ENCODE data around the gene ITGAX.
"Not testable (repeated sequence)": the region's sequence is repeated elsewhere in the genome, so short reads cannot be mapped to it uniquely, and the experiment has no call there.

The ITGAX gene

DNA sequence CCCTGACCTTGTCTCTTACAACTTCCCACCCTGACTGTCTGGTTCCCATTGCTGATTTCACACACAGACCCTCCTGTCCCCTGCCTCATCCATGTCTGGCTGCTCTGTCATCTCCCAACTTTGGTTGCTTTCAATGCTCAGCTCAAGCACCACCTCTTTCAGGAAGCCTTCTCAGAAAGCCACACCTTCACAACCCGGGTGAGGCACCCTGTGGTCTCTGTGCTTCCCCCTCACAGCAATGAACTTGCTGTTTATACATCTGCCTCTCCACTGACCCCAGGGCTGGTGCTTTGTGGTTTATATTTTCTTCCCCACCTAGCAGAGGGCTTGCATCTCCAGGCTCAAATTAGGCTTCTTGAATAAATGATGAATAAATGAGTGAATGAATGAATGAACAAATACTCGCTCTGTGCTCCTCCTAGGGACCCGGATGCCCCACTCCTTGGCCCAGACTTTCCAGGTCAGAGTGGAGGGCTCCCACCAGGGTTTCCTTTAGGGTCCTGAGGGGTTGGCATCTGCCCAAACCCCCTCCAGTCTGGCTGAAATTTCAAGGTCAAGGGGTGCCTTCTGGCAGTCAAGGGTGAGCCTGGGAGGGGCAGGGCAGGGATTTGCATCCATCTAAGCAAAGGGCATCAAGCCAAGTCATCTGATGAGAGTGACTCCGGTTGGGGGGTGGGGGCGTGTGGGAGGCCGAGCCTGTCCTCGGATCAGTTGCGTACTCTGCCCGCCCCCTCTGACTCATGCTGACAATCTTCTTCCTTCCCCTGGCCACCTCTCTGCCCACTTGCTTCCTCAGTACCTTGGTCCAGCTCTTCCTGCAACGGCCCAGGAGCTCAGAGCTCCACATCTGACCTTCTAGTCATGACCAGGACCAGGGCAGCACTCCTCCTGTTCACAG lies at the start of gene ITGAX:
Gene ITGAX, plus strand, starts transcription at position 783 of the 898 bp plus-strand sequence. Its CDS starts 79 bp downstream, at position 862.
- no peak within 1 kb of the TSS for H3K27ac ChIP-seq (ENCODE audit: low read length)
- no peaks in the 10 kb centered on the region for H3K27me3 ChIP-seq (ENCODE audit: control insufficient read depth, insufficient read depth, low read length)
- no peaks in the 10 kb centered on the region for H3K9me3 ChIP-seq (ENCODE audit: control insufficient read depth, low read depth, low read length)
- H3K4me1 ChIP-seq (ENCODE audit: control insufficient read depth, low read depth, low read length), result no peaks in the 10 kb centered on the region
- no peak within 1 kb of the TSS for H3K4me3 ChIP-seq (ENCODE audit: low read length)
- no peaks in the 10 kb centered on the region for H3K36me3 ChIP-seq (ENCODE audit: control insufficient read depth, low read depth, low read length)
- no peak within 1 kb of the TSS for H3K9ac ChIP-seq (ENCODE audit: low read length)

DNA sequence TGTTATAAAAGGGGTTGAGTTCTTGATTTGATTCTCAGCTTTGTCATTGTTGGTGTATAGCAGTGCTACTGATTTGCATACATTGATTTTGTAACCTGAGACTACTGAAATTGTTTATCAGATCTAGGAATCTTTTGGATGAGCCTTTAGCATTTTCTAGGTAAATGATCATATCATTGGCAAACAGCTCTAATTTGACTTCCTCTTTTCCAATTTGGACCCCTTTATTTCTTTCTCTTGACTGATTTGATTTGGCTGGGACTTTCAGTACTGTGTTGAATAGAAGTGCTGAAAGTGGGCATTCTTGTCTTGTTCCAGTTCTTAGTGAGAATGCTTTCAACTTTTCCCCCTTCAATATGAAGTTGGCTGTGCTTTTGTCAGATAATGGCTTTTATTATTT lies 49.8 kb upstream of the ITGAX start:
- Histone ChIP-seq H3K9ac (ENCODE audit: low read length) (no peak overlapping the region), H3K4me1 (ENCODE audit: control insufficient read depth, low read depth, low read length) (no peaks in the 10 kb centered on the region), H3K9me3 (ENCODE audit: control insufficient read depth, low read depth, low read length) (no peaks in the 10 kb centered on the region), H3K36me3 (ENCODE audit: control insufficient read depth, low read depth, low read length) (no peaks in the 10 kb centered on the region), H3K27me3 (ENCODE audit: control insufficient read depth, insufficient read depth, low read length) (no peaks in the 10 kb centered on the region), H3K27ac (ENCODE audit: low read length) (no peak overlapping the region), H3K4me3 (ENCODE audit: low read length) (no peak overlapping the region)

DNA sequence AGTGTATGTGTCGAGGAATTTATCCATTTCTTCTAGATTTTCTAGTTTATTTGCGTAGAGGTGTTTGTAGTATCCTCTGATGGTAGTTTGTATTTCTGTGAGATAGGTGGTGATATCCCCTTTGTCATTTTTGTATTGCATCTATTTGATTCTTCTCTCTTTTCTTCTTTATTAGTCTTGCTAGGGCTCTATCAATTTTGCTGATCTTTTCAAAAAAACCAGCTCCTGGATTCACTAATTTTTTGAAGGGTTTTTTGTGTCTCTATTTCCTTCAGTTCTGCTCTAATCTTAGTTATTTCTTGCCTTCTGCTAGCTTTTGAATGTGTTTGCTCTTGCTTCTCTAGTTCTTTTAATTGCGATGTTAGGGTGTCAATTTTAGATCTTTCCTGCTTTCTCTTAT lies 46.6 kb upstream of the ITGAX start:
- not testable (repeated sequence) for H3K4me1 ChIP-seq (ENCODE audit: control insufficient read depth, low read depth, low read length)

DNA sequence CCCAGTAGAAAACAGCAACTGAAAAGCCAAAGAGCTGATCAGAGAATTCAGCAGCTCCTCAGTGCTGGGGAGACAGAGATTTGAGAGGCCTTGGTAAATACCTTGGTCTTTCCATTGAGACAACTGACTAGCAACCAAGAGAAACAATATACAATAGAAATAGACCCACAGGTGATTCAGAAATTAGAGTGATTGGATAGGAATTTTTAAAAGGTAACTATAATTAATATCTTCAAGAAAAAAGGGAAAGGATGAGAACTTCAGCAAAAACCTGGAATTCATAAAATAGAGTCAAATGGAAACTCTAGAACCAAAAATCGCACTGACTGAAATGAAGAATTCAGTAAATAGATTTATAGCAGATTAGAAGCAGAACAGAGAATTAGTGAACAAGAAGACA lies 32.5 kb upstream of the ITGAX start:
- Histone ChIP-seq H3K4me1 (ENCODE audit: control insufficient read depth, low read depth, low read length) (no peaks in the 10 kb centered on the region), H3K36me3 (ENCODE audit: control insufficient read depth, low read depth, low read length) (no peaks in the 10 kb centered on the region), H3K9ac (ENCODE audit: low read length) (no peak overlapping the region), H3K4me3 (ENCODE audit: low read length) (no peak overlapping the region), H3K27ac (ENCODE audit: low read length) (no peak overlapping the region), H3K27me3 (ENCODE audit: control insufficient read depth, insufficient read depth, low read length) (no peaks in the 10 kb centered on the region), H3K9me3 (ENCODE audit: control insufficient read depth, low read depth, low read length) (peaks cover 6% of the 10 kb centered on the region)

More for the DNA sequence above, 46.6 kb upstream of the ITGAX start:
- not testable (repeated sequence) for H3K27ac ChIP-seq (ENCODE audit: low read length); H3K36me3 ChIP-seq (ENCODE audit: control insufficient read depth, low read depth, low read length); H3K9me3 ChIP-seq (ENCODE audit: control insufficient read depth, low read depth, low read length); H3K27me3 ChIP-seq (ENCODE audit: control insufficient read depth, insufficient read depth, low read length); H3K4me3 ChIP-seq (ENCODE audit: low read length); H3K9ac ChIP-seq (ENCODE audit: low read length)

DNA sequence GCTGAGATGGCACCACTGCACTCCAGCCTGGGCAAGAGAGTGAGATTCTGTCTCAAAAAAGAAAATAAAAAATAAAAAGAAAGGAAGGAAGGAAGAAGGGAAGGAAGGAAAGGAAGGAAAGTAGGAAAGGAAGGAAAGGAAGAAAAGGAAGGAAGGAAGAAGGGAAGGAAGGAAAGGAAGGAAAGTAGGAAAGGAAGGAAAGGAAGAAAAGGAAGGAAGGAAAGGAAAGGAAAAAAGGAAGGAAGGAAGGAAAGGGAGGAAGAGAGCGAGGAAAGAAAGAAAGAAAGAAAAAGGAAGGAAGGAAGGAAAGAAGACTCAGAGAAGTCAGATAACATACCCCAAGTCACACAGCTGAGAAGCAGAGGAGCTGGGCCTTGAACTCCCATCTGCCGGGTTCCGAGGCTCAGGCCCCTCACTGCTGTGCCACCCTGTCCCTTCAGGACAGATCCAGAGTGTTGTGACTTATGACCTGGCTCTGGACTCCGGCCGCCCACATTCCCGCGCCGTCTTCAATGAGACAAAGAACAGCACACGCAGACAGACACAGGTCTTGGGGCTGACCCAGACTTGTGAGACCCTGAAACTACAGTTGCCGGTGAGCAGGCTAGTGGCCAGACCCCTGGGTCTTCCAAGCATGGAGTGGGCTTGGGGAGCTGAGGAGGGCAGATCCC lies 30.9 kb upstream of the ITGAX start:
- Histone ChIP-seq H3K9me3 (ENCODE audit: control insufficient read depth, low read depth, low read length) (peaks cover 6% of the 10 kb centered on the region), H3K9ac (ENCODE audit: low read length) (no peak overlapping the region), H3K36me3 (ENCODE audit: control insufficient read depth, low read depth, low read length) (no peaks in the 10 kb centered on the region), H3K4me3 (ENCODE audit: low read length) (no peak overlapping the region), H3K27ac (ENCODE audit: low read length) (no peak overlapping the region), H3K4me1 (ENCODE audit: control insufficient read depth, low read depth, low read length) (no peaks in the 10 kb centered on the region), H3K27me3 (ENCODE audit: control insufficient read depth, insufficient read depth, low read length) (peaks cover 1% of the 10 kb centered on the region)

DNA sequence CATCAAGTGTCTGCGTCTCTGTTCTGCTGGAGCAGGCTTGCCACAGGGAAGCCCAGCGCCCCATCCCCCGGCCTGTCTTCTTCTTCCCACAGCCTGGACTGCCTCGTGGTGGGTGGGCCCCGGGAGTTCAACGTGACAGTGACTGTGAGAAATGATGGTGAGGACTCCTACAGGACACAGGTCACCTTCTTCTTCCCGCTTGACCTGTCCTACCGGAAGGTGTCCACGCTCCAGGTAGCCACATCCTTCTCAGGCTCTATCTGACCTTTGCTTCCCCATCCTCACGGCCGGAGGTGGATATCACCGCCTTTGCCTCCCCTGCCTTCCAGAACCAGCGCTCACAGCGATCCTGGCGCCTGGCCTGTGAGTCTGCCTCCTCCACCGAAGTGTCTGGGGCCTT lies 29.8 kb upstream of the ITGAX start:
- H3K9me3 ChIP-seq (ENCODE audit: control insufficient read depth, low read depth, low read length), result peaks cover 6% of the 10 kb centered on the region
- no peaks in the 10 kb centered on the region for H3K36me3 ChIP-seq (ENCODE audit: control insufficient read depth, low read depth, low read length)
- H3K27ac ChIP-seq (ENCODE audit: low read length), result no peak overlapping the region
- no peak overlapping the region for H3K9ac ChIP-seq (ENCODE audit: low read length)
- peaks cover 12% of the 10 kb centered on the region for H3K27me3 ChIP-seq (ENCODE audit: control insufficient read depth, insufficient read depth, low read length)
- no peaks in the 10 kb centered on the region for H3K4me1 ChIP-seq (ENCODE audit: control insufficient read depth, low read depth, low read length)
- H3K4me3 ChIP-seq (ENCODE audit: low read length), result no peak overlapping the region

DNA sequence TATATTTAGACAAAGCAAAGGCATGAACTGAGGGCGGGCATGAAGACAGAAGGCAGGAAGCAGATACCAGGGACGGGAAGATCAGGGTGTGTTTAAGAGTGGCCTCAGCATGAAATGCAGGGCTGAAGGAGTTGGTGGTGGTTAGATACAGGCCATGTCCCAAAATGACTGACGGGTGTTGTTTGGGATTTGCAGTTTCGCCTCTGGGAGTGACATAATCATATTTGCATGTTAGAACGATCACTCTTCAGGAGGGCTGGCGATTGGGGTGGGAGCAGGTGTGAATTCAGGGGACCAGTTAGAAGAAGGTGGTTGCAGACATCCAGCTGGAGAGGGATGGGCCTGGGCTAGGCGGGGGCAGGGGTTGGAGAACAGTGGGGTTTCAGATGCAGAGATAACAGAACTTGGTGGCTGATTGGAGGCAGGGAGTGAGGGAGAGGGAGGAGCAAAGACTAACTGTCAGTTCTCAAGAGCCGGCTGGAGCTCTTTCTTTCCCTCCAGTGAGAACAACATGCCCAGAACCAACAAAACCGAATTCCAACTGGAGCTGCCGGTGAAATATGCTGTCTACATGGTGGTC lies 27.2 kb upstream of the ITGAX start:
- Histone ChIP-seq H3K9me3 (ENCODE audit: control insufficient read depth, low read depth, low read length) (no peaks in the 10 kb centered on the region), H3K27me3 (ENCODE audit: control insufficient read depth, insufficient read depth, low read length) (peaks cover 38% of the 10 kb centered on the region), H3K9ac (ENCODE audit: low read length) (no peak overlapping the region), H3K36me3 (ENCODE audit: control insufficient read depth, low read depth, low read length) (no peaks in the 10 kb centered on the region), H3K4me3 (ENCODE audit: low read length) (no peak overlapping the region), H3K27ac (ENCODE audit: low read length) (no peak overlapping the region), H3K4me1 (ENCODE audit: control insufficient read depth, low read depth, low read length) (no peaks in the 10 kb centered on the region)

DNA sequence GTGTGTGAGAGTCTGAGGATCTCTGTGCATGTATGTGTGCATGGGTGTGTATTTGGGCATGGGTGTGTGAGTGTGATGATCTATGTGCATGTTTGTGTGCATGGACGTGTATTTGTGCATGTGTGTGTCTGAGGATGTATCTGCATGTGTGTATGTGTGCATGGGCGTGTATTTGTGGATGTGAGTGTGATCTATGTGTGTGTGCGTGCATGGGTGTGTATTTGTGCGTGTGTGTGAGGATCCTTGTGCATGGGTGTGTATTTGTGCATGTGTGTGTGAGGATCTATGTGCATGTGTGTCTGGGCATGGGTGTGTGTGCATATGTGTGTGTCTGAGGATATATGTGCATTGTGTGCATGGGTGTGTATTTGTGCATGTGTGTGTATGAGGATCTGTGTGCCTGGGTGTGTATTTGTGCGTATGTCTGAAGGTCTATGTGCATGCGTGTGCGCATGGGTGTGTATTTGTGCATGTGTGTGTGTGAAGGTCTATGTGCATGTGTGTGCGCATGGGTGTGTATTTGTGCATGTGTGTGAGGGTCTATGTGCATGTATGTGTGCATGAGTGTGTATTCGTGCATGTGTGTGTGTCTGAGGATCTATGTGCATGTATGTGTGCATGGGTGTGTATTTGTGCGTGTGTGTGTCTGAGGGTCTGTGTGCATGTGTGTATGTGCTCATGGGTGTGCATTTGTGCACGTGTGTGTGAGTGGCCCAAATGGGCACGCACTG lies 26.5 kb upstream of the ITGAX start:
- Histone ChIP-seq H3K36me3 (ENCODE audit: control insufficient read depth, low read depth, low read length) (no peaks in the 10 kb centered on the region), H3K4me1 (ENCODE audit: control insufficient read depth, low read depth, low read length) (no peaks in the 10 kb centered on the region), H3K4me3 (ENCODE audit: low read length) (no peak overlapping the region), H3K27me3 (ENCODE audit: control insufficient read depth, insufficient read depth, low read length) (peaks cover 38% of the 10 kb centered on the region), H3K9me3 (ENCODE audit: control insufficient read depth, low read depth, low read length) (no peaks in the 10 kb centered on the region), H3K9ac (ENCODE audit: low read length) (no peak overlapping the region), H3K27ac (ENCODE audit: low read length) (no peak overlapping the region)

DNA sequence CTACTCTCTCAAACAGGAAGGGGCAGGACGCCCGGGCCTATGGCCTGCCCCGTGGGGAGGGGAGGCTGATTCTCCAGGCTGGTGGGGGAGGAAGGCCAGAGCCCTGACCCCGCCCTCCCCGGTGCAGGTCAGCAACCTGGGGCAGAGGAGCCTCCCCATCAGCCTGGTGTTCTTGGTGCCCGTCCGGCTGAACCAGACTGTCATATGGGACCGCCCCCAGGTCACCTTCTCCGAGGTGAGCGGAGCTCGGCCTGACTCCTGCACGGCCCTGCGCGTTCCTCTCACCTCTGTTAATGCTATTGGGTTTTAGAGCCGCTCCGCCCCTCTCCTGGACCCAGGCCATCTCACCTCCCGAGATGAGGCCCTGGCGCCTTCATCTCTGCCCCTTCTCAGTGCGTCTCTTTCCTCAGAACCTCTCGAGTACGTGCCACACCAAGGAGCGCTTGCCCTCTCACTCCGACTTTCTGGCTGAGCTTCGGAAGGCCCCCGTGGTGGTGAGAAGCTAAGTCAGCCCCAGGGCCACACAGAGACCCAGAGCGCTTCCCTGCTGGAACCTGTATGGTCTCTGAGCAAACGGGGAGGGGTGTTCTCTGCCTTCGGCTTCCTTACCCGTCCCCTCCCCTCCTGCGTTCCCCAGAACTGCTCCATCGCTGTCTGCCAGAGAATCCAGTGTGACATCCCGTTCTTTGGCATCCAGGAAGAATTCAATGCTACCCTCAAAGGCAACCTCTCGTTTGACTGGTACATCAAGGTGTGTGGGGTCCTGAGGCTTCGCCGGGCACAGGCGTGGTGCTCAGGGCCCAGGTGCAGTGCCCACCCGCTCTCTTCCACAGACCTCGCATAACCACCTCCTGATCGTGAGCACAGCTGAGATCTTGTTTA lies 25.1 kb upstream of the ITGAX start:
- Histone ChIP-seq H3K27ac (ENCODE audit: low read length) (no peak overlapping the region), H3K9me3 (ENCODE audit: control insufficient read depth, low read depth, low read length) (no peaks in the 10 kb centered on the region), H3K9ac (ENCODE audit: low read length) (no peak overlapping the region), H3K4me1 (ENCODE audit: control insufficient read depth, low read depth, low read length) (no peaks in the 10 kb centered on the region), H3K4me3 (ENCODE audit: low read length) (no peak overlapping the region), H3K36me3 (ENCODE audit: control insufficient read depth, low read depth, low read length) (no peaks in the 10 kb centered on the region), H3K27me3 (ENCODE audit: control insufficient read depth, insufficient read depth, low read length) (peaks cover 38% of the 10 kb centered on the region)

DNA sequence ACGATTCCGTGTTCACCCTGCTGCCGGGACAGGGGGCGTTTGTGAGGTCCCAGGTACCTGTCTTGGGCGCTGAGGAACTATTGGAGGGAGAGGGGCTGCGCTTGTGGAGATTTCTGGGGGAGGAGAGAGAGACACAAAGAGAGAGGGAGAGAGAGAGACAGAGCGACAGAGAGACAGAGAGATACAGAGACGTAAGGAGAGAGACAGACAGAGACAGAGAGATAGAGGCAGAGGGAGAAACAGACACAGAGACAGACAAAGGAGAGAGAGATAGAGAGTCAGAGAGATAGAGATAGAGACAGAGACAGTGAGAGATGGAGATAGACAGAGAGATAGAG lies 24.5 kb upstream of the ITGAX start:
- Histone ChIP-seq H3K4me1 (ENCODE audit: control insufficient read depth, low read depth, low read length) (no peaks in the 10 kb centered on the region), H3K4me3 (ENCODE audit: low read length) (peak overlapping the region; percentile 39), H3K27me3 (ENCODE audit: control insufficient read depth, insufficient read depth, low read length) (peaks cover 38% of the 10 kb centered on the region), H3K9ac (ENCODE audit: low read length) (no peak overlapping the region), H3K27ac (ENCODE audit: low read length) (no peak overlapping the region), H3K9me3 (ENCODE audit: control insufficient read depth, low read depth, low read length) (no peaks in the 10 kb centered on the region), H3K36me3 (ENCODE audit: control insufficient read depth, low read depth, low read length) (no peaks in the 10 kb centered on the region)

Data from iPS-18a (cell line).